ENCODE measurements around the gene LPP.

The LPP gene

GRCh38 chr3:188707381-188708288 is 553.7 kb downstream of the LPP start:
- no peak overlapping the region for H3K4me3 Mint-ChIP-seq
- no peaks in the 10 kb centered on the region for H3K9me3 Mint-ChIP-seq
- H3K4me1 Mint-ChIP-seq (ENCODE audit: low read depth): peaks cover 11% of the 10 kb centered on the region
- peaks cover 5% of the 10 kb centered on the region for H3K36me3 Mint-ChIP-seq (ENCODE audit: low read depth)
- DNase-seq (ENCODE audit: low spot score): no peak
- no peak overlapping the region for H3K27ac Mint-ChIP-seq
- H3K27me3 Mint-ChIP-seq (ENCODE audit: low read depth): no peaks in the 10 kb centered on the region

GRCh38 chr3:188711881-188712247 is 557.9 kb downstream of the LPP start:
- DNase-seq (ENCODE audit: low spot score): no peak
- Mint-ChIP-seq H3K4me1 (ENCODE audit: low read depth) (peaks cover 10% of the 10 kb centered on the region), H3K27ac (no peak overlapping the region), H3K36me3 (ENCODE audit: low read depth) (peaks cover 2% of the 10 kb centered on the region), H3K27me3 (ENCODE audit: low read depth) (no peaks in the 10 kb centered on the region), H3K9me3 (no peaks in the 10 kb centered on the region), H3K4me3 (no peak overlapping the region)

- Mint-ChIP-seq H3K36me3 (ENCODE audit: low read depth) (peaks cover 2% of the 10 kb centered on the region), H3K4me3 (no peak overlapping the region), H3K4me1 (ENCODE audit: low read depth) (peaks cover 4% of the 10 kb centered on the region), H3K27ac (no peak overlapping the region), H3K9me3 (no peaks in the 10 kb centered on the region), H3K27me3 (ENCODE audit: low read depth) (no peaks in the 10 kb centered on the region)
- no peak for DNase-seq (ENCODE audit: low spot score)
Observed at GRCh38 chr3:188712248-188712924, 558.4 kb downstream of the LPP start.

GRCh38 chr3:188712991-188713390 is 559.0 kb downstream of the LPP start:
- H3K9me3 Mint-ChIP-seq: no peaks in the 10 kb centered on the region
- DNase-seq (ENCODE audit: low spot score): no peak
- no peak overlapping the region for H3K27ac Mint-ChIP-seq
- no peaks in the 10 kb centered on the region for H3K4me1 Mint-ChIP-seq (ENCODE audit: low read depth)
- no peak overlapping the region for H3K4me3 Mint-ChIP-seq
- H3K27me3 Mint-ChIP-seq (ENCODE audit: low read depth): no peaks in the 10 kb centered on the region
- H3K36me3 Mint-ChIP-seq (ENCODE audit: low read depth): peaks cover 2% of the 10 kb centered on the region

GRCh38 chr3:188719545-188719944 is 565.6 kb downstream of the LPP start:
- no peak overlapping the region for H3K27ac Mint-ChIP-seq
- H3K36me3 Mint-ChIP-seq (ENCODE audit: low read depth): no peaks in the 10 kb centered on the region
- H3K4me3 Mint-ChIP-seq: no peak overlapping the region
- DNase-seq (ENCODE audit: low spot score): no peak
- H3K9me3 Mint-ChIP-seq: no peaks in the 10 kb centered on the region
- H3K27me3 Mint-ChIP-seq (ENCODE audit: low read depth): peaks cover 8% of the 10 kb centered on the region
- peaks cover 13% of the 10 kb centered on the region for H3K4me1 Mint-ChIP-seq (ENCODE audit: low read depth)

- DNase-seq (ENCODE audit: low spot score): no peak
- no peak overlapping the region for H3K4me3 Mint-ChIP-seq
- H3K27me3 Mint-ChIP-seq (ENCODE audit: low read depth): peaks cover 8% of the 10 kb centered on the region
- no peaks in the 10 kb centered on the region for H3K36me3 Mint-ChIP-seq (ENCODE audit: low read depth)
- peaks cover 13% of the 10 kb centered on the region for H3K4me1 Mint-ChIP-seq (ENCODE audit: low read depth)
- H3K9me3 Mint-ChIP-seq: no peaks in the 10 kb centered on the region
- H3K27ac Mint-ChIP-seq: no peak overlapping the region
Observed at GRCh38 chr3:188720215-188720614, 566.3 kb downstream of the LPP start.

GRCh38 chr3:188720636-188721035 is 566.7 kb downstream of the LPP start:
- H3K4me3 Mint-ChIP-seq: no peak overlapping the region
- peaks cover 13% of the 10 kb centered on the region for H3K4me1 Mint-ChIP-seq (ENCODE audit: low read depth)

GRCh38 chr3:188721312-188721711 is 567.4 kb downstream of the LPP start:
- H3K36me3 Mint-ChIP-seq (ENCODE audit: low read depth): no peaks in the 10 kb centered on the region
- peaks cover 13% of the 10 kb centered on the region for H3K27me3 Mint-ChIP-seq (ENCODE audit: low read depth)
- DNase-seq (ENCODE audit: low spot score): no peak
- H3K4me1 Mint-ChIP-seq (ENCODE audit: low read depth): peaks cover 16% of the 10 kb centered on the region
- no peaks in the 10 kb centered on the region for H3K9me3 Mint-ChIP-seq
- H3K27ac Mint-ChIP-seq: no peak overlapping the region
- H3K4me3 Mint-ChIP-seq: no peak overlapping the region

More at GRCh38 chr3:188720636-188721035, 566.7 kb downstream of the LPP start:
- Mint-ChIP-seq H3K27me3 (ENCODE audit: low read depth) (peaks cover 8% of the 10 kb centered on the region), H3K36me3 (ENCODE audit: low read depth) (no peaks in the 10 kb centered on the region), H3K27ac (no peak overlapping the region), H3K9me3 (no peaks in the 10 kb centered on the region)
- no peak for DNase-seq (ENCODE audit: low spot score)

GRCh38 chr3:188721990-188722389 is 568.0 kb downstream of the LPP start:
- Mint-ChIP-seq H3K9me3 (no peaks in the 10 kb centered on the region), H3K27me3 (ENCODE audit: low read depth) (peaks cover 14% of the 10 kb centered on the region), H3K4me3 (no peak overlapping the region), H3K27ac (no peak overlapping the region), H3K36me3 (ENCODE audit: low read depth) (no peaks in the 10 kb centered on the region), H3K4me1 (ENCODE audit: low read depth) (peaks cover 16% of the 10 kb centered on the region)
- DNase-seq (ENCODE audit: low spot score): no peak

GRCh38 chr3:188722963-188723362 is 569.0 kb downstream of the LPP start:
- no peaks in the 10 kb centered on the region for H3K9me3 Mint-ChIP-seq
- H3K27ac Mint-ChIP-seq: no peak overlapping the region
- H3K4me1 Mint-ChIP-seq (ENCODE audit: low read depth): peaks cover 18% of the 10 kb centered on the region
- no peaks in the 10 kb centered on the region for H3K36me3 Mint-ChIP-seq (ENCODE audit: low read depth)
- H3K27me3 Mint-ChIP-seq (ENCODE audit: low read depth): peaks cover 14% of the 10 kb centered on the region
- no peak overlapping the region for H3K4me3 Mint-ChIP-seq
- no peak for DNase-seq (ENCODE audit: low spot score)

GRCh38 chr3:188727052-188727451 is 573.1 kb downstream of the LPP start:
- no peaks in the 10 kb centered on the region for H3K9me3 Mint-ChIP-seq

GRCh38 chr3:188728371-188728896 is 574.5 kb downstream of the LPP start:
- H3K27me3 Mint-ChIP-seq (ENCODE audit: low read depth): peaks cover 10% of the 10 kb centered on the region
- no peaks in the 10 kb centered on the region for H3K9me3 Mint-ChIP-seq
- H3K4me1 Mint-ChIP-seq (ENCODE audit: low read depth): peaks cover 20% of the 10 kb centered on the region
- no peak overlapping the region for H3K4me3 Mint-ChIP-seq
- H3K36me3 Mint-ChIP-seq (ENCODE audit: low read depth): peaks cover 2% of the 10 kb centered on the region
- DNase-seq (ENCODE audit: low spot score): no peak
- no peak overlapping the region for H3K27ac Mint-ChIP-seq

More at GRCh38 chr3:188727052-188727451, 573.1 kb downstream of the LPP start:
- peaks cover 31% of the 10 kb centered on the region for H3K4me1 Mint-ChIP-seq (ENCODE audit: low read depth)
- H3K27me3 Mint-ChIP-seq (ENCODE audit: low read depth): peaks cover 14% of the 10 kb centered on the region
- no peaks in the 10 kb centered on the region for H3K36me3 Mint-ChIP-seq (ENCODE audit: low read depth)
- no peak for DNase-seq (ENCODE audit: low spot score)
- no peak overlapping the region for H3K4me3 Mint-ChIP-seq
- no peak overlapping the region for H3K27ac Mint-ChIP-seq

GRCh38 chr3:188729422-188729821 is 575.5 kb downstream of the LPP start:
- Mint-ChIP-seq H3K4me3 (no peak overlapping the region), H3K27ac (no peak overlapping the region), H3K27me3 (ENCODE audit: low read depth) (peaks cover 5% of the 10 kb centered on the region), H3K4me1 (ENCODE audit: low read depth) (peaks cover 20% of the 10 kb centered on the region), H3K9me3 (no peaks in the 10 kb centered on the region), H3K36me3 (ENCODE audit: low read depth) (peaks cover 2% of the 10 kb centered on the region)
- DNase-seq (ENCODE audit: low spot score): no peak

GRCh38 chr3:188734395-188734794 is 580.4 kb downstream of the LPP start:
- DNase-seq (ENCODE audit: low spot score): no peak

More at GRCh38 chr3:188734395-188734794, 580.4 kb downstream of the LPP start:
- Mint-ChIP-seq H3K9me3 (no peaks in the 10 kb centered on the region), H3K4me3 (no peak overlapping the region), H3K27ac (no peak overlapping the region), H3K27me3 (ENCODE audit: low read depth) (peaks cover 3% of the 10 kb centered on the region), H3K4me1 (ENCODE audit: low read depth) (peaks cover 3% of the 10 kb centered on the region), H3K36me3 (ENCODE audit: low read depth) (peaks cover 2% of the 10 kb centered on the region)
